K562 (cell line): ENCODE results near the gene CSH1. TPM values are rescaled to one million over a fixed set of nuclear protein-coding genes. Genes with fewer than 3 reads are reported as not detected.

Experiments
- ATAC-seq: fragments of 200-7000 bp; cut with Tn5 transposase; 3 replicates; pipeline ENCODE4 v1.9.1; 2020; ENCODE audit warnings: moderate library complexity
- BruUV-seq: library from RNA; stranded (reverse); fragments of 400-500 nt; replicated peaks from 2 replicates; lab custom pipeline; 2021; lab: Mats Ljungman, UMichigan
- CTCF ChIA-PET: fragments of 300-600 bp; formaldehyde crosslinking; extraction: SDS; loops from one replicate; lab custom pipeline; 2021; ENCODE audit warnings: low intra/inter-chr PET ratio; lab: Yijun Ruan, JAX
- POLR2A ChIA-PET: fragments of 300-600, 350-650 bp; sonication (Branson Sonifier 250); formaldehyde crosslinking; extraction: SDS; loops from one replicate; lab custom pipeline; 2021; ENCODE audit warnings: antibody characterized with exemption, inconsistent platforms; lab: Yijun Ruan, JAX
- DNase-seq, 4 experiments: peaks; one replicate each; pipeline versions ENCODE4 v3.0.0 to v3.0.0-alpha.2; 2011 to 2018; ENCODE audit warnings: low spot score in 3 of 4, mixed read lengths in 3 of 4; ENCODE audit errors: extremely low read depth in 1 of 4
- FAIRE-seq: peaks from 2 replicates; lab custom pipeline; 2011; peaks lifted over from hg19 to GRCh38; lab: Jason Lieb, UNC
- H2AFZ ChIP-seq: 2 replicates; pipeline ENCODE4 v1.6.0; 2011; ENCODE audit warnings: low read depth, low read length, control low read depth, inconsistent platforms
- H3K27ac ChIP-seq: fragments of 200-600 bp; 3 replicates; pipeline ENCODE4 v1.8.0; 2011; ENCODE audit warnings: low read depth, mild to moderate bottlenecking, control low read depth, inconsistent platforms, low read length, moderate library complexity, mixed read lengths; ENCODE audit errors: extremely low read depth
- H3K27me3 ChIP-seq, 2 experiments: fragments of 300-600 bp in 1 of 2; 2 replicates in 1 of 2; 3 replicates in 1 of 2; pipeline versions ENCODE4 v1.6.0 to v1.8.0; 2011; ENCODE audit warnings: inconsistent platforms in 2 of 2, low read length in 2 of 2, mild to moderate bottlenecking in 1 of 2, mixed read lengths in 1 of 2, moderate library complexity in 1 of 2; ENCODE audit not compliant: control insufficient read depth in 2 of 2, insufficient read depth in 2 of 2
- H3K36me3 ChIP-seq: fragments of 300-600 bp; 3 replicates; pipeline ENCODE4 v1.8.0; 2011; ENCODE audit warnings: mild to moderate bottlenecking, low read length, inconsistent platforms; ENCODE audit not compliant: control insufficient read depth, insufficient read depth
- H3K4me1 ChIP-seq, 2 experiments: fragments of 200-600 bp in 1 of 2; replicated peaks in 1 of 2; 2 replicates in 1 of 2; 3 replicates in 1 of 2; pipeline versions ENCODE4 v1.5.1 to v1.8.0; 2011; ENCODE audit warnings: inconsistent platforms in 2 of 2, low read length in 2 of 2, mild to moderate bottlenecking in 1 of 2, mixed read lengths in 1 of 2, moderate library complexity in 1 of 2; ENCODE audit not compliant: control insufficient read depth in 2 of 2, insufficient read depth in 2 of 2
- H3K4me2 ChIP-seq: 2 replicates; pipeline ENCODE4 v1.6.1; 2011; ENCODE audit warnings: low read length, control low read depth, inconsistent platforms, mixed read lengths; ENCODE audit not compliant: insufficient read depth
- H3K4me3 ChIP-seq: fragments of 200-600 bp; sonication (generic), shearing (Covaris generic); 2 replicates; pipeline ENCODE4 v1.5.1; 2016; ENCODE audit warnings: control low read depth, inconsistent platforms
- H3K79me2 ChIP-seq: fragments of 200-600 bp; 3 replicates; pipeline ENCODE4 v1.8.0; 2011; ENCODE audit warnings: low read length, inconsistent platforms; ENCODE audit not compliant: control insufficient read depth, insufficient read depth
- H3K9ac ChIP-seq, 2 experiments: 2 replicates each; pipeline versions ENCODE4 v1.6.0 to v1.6.1; 2011; ENCODE audit warnings: low read depth in 2 of 2, low read length in 2 of 2, control low read depth in 1 of 2, inconsistent platforms in 1 of 2, mild to moderate bottlenecking in 1 of 2, mixed read lengths in 1 of 2; ENCODE audit not compliant: insufficient read depth in 1 of 2
- H3K9me1 ChIP-seq: one replicate; pipeline ENCODE4 v1.6.0; 2011; ENCODE audit warnings: inconsistent platforms, mild to moderate bottlenecking, low read length, moderate library complexity; ENCODE audit not compliant: control insufficient read depth, insufficient read depth
- H3K9me3 ChIP-seq: replicated peaks from 2 replicates; pipeline ENCODE4 v1.5.1; 2011; ENCODE audit warnings: low read depth, low read length, inconsistent platforms; ENCODE audit not compliant: control insufficient read depth, insufficient read depth
- H4K20me1 ChIP-seq: replicated peaks from 2 replicates; pipeline ENCODE4 v1.6.1; 2011; ENCODE audit warnings: low read length, inconsistent platforms, mixed read lengths; ENCODE audit not compliant: control insufficient read depth, insufficient read depth
- ADNP ChIP-seq: fragments of 200-800 bp; sonication (Bioruptor generic); IDR thresholded peaks from 2 replicates; pipeline ENCODE4 v1.6.1; 2016; ENCODE audit warnings: missing genetic modification characterization, missing compliant biosample characterization
- CCNT2 ChIP-seq: IDR thresholded peaks from 2 replicates; pipeline ENCODE4 v1.6.1; 2011; ENCODE audit warnings: borderline replicate concordance, low read depth, mild to moderate bottlenecking, moderate library complexity, mixed read lengths, low read length; ENCODE audit not compliant: insufficient read length; ENCODE audit errors: extremely low read depth
- CUX1 ChIP-seq: fragments of 200-800 bp; sonication (Bioruptor generic); IDR thresholded peaks from 2 replicates; pipeline ENCODE4 v1.6.1; 2016; ENCODE audit warnings: missing genetic modification characterization, missing compliant biosample characterization
- ETS1 ChIP-seq: conservative IDR thresholded peaks from 2 replicates; pipeline ENCODE4 v1.6.1; 2011; ENCODE audit warnings: low read depth, mild to moderate bottlenecking, low read length; ENCODE audit not compliant: control insufficient read depth
- FOSL1 ChIP-seq: fragments of 200-800 bp; sonication (Bioruptor generic); conservative IDR thresholded peaks from 2 replicates; pipeline ENCODE4 v1.6.1; 2016; ENCODE audit warnings: missing genetic modification characterization, missing compliant biosample characterization
- HNRNPUL1 ChIP-seq: fragments of 200-400 bp; formaldehyde crosslinking; IDR thresholded peaks from 2 replicates; pipeline ENCODE4 v1.6.1; 2017; ENCODE audit warnings: low read length
- MAX ChIP-seq: sonication (generic); formaldehyde crosslinking; IDR thresholded peaks from 2 replicates; pipeline ENCODE4 v1.9.0; 2022; ENCODE audit warnings: mild to moderate bottlenecking, missing genetic modification reagents
- PHB2 ChIP-seq: fragments of 450-650 bp; IDR thresholded peaks from 2 replicates; pipeline ENCODE4 v1.6.1; 2017; ENCODE audit warnings: low read depth
- ZNF212 ChIP-seq: fragments of 450-650 bp; formaldehyde crosslinking; IDR thresholded peaks from 2 replicates; pipeline ENCODE4 v1.4.0; 2020; ENCODE audit warnings: mild to moderate bottlenecking
- ZNF589 ChIP-seq: fragments of 200-800 bp; sonication (Bioruptor generic); IDR thresholded peaks from 2 replicates; pipeline ENCODE4 v1.6.1; 2016; ENCODE audit warnings: low read depth, missing genetic modification characterization, missing compliant biosample characterization
- WGBS: fragments of 100-300 bp; shearing (Covaris generic); methylation state at CpG from one replicate; pipeline ENCODE4 v1.1.6; 2016; ENCODE audit warnings: low coverage, mixed read lengths; ENCODE audit not compliant: insufficient coverage; ENCODE audit errors: missing lambda C conversion rate; 5-methylcytosine and 5-hydroxymethylcytosine counted together
- in situ Hi-C: fragments of 300-500 bp; cut with MboI; formaldehyde crosslinking; loops from 4 replicates; pipeline ENCODE4 v1.15.0; 2018; ENCODE audit warnings: inconsistent platforms, mixed read lengths
- intact Hi-C: fragments of 100-400 bp; cut with micrococcal nuclease; formaldehyde crosslinking; loops from 2 replicates; pipeline ENCODE4 v1.14.2; 2022
- polyA plus RNA-seq, 8 experiments: library from polyadenylated mRNA; depleted of rRNA in 4 of 8; stranded (reverse) in 5 of 8; unstranded in 3 of 8; fragments of >200 nt; fragmentation: Nextera tagmentation in 2 of 8; fragmentation: Illumina TruSeq in 1 of 8; extraction: Ambion mirVana in 2 of 8; extraction: Trizol in 1 of 8; gene quantifications; 2 replicates each; pipeline versions ENCODE4 v1.2.1 to v1.2.3, GENCODE V29; 2011 to 2014; ENCODE audit warnings: inconsistent platforms in 1 of 8, missing spikeins in 1 of 8
- total RNA-seq, 7 experiments: library from RNA; depleted of rRNA in 6 of 7; stranded (reverse); fragments of >200 nt in 6 of 7; fragmentation: Illumina TruSeq in 2 of 7; extraction: Trizol in 2 of 7; gene quantifications; 2 replicates each; pipeline versions ENCODE4 v1.2.1 to v1.2.3, GENCODE V29; 2011 to 2021; ENCODE audit warnings: low replicate concordance in 1 of 7

CSH1 gene
- total and polyA plus RNA-seq, 9 of the 15 experiments (the other 6 are each of a cell fraction or from before 2014, with no cell fraction given): not detected

- Histone ChIP-seq H3K36me3 (no peaks in the 10 kb centered on the region), H3K4me3 (no peak overlapping the region), H3K9ac (no peak overlapping the region), H3K79me2 (no peaks in the 10 kb centered on the region), H3K27ac (no peak overlapping the region), H3K27me3 (peaks cover 0 to 9% of the 10 kb centered on the region in 2 experiments; a peak in 2 of 5 replicates), H2AFZ (no peak overlapping the region), H3K9me1 (no peaks in the 10 kb centered on the region), H4K20me1 (no peaks in the 10 kb centered on the region), H3K9me3 (no peaks in the 10 kb centered on the region)
- intact Hi-C loops (no loop called here), in situ Hi-C loops (no loop called here)
- no peak for ATAC-seq
- no TSS peak for BruUV-seq
- ChIA-PET CTCF (no interaction called here), POLR2A (interaction anchor here (0.6 kb wide), 1 partner anchor 79 kb away, joined by 3 read pairs; no protein-coding TSS in a partner anchor)
- no peak for FAIRE-seq
- 13% methylated on average over 2 of the region's 2 CpGs for WGBS
- no peak for DNase-seq
- no peak for TF ChIP-seq ZNF589 (CRISPR knock-in tag)
- no peak for TF ChIP-seq ADNP (tag)
- TF ChIP-seq FOSL1 (tag): no peak
- no peak for TF ChIP-seq CCNT2
- TF ChIP-seq HNRNPUL1: no peak
- TF ChIP-seq ETS1: no peak
- TF ChIP-seq MAX (CRISPR knock-in tag): no peak
- TF ChIP-seq ZNF212 (CRISPR knock-in tag): no peak
- no peak for TF ChIP-seq CUX1 (CRISPR knock-in tag)
- TF ChIP-seq PHB2: no peak
- TF ChIP-seq, all 486 proteins: peak for 0
- Histone ChIP-seq H3K4me2 (no peak overlapping the region), H3K4me1 (peaks cover 0 to 20% of the 10 kb centered on the region in 2 experiments; a peak in 2 of 5 replicates)
Observed at GRCh38 chr17:63926164-63926563, 29.8 kb upstream of the CSH1 start.
